GM19023 (cell line): ENCODE results near the gene TTC9C.
"Not testable (repeated sequence)": the region's sequence is repeated elsewhere in the genome, so short reads cannot be mapped to it uniquely, and the experiment has no call there.

ENCODE experiments used
- ATAC-seq: cut with Tn5 transposase; IDR thresholded peaks from one replicate; pipeline ENCODE4 v1.9.1; 2021; ENCODE audit warnings: mild to moderate bottlenecking, moderate library complexity; ENCODE audit not compliant: unreplicated experiment

TTC9C gene

DNA sequence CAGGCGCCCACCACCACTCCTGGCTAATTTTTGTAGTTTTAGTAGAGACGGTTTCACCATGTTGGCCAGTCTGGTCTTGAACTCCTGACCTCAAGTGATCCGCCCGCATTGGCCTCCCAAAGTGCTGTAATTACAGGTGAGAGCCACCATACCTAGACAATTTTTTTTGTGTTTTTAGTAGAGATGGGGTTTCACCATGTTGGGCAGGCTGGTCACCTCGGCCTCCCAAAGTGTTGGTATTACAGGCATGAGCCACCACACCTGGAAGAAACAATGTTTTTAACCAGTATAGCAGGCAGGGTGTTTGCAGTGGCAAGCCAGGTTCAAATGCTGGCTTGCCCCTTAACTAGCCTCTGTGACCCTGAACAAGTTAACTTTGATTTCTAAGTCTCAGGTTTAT is 21.6 kb downstream of the TTC9C start:
- not testable (repeated sequence) for ATAC-seq

DNA sequence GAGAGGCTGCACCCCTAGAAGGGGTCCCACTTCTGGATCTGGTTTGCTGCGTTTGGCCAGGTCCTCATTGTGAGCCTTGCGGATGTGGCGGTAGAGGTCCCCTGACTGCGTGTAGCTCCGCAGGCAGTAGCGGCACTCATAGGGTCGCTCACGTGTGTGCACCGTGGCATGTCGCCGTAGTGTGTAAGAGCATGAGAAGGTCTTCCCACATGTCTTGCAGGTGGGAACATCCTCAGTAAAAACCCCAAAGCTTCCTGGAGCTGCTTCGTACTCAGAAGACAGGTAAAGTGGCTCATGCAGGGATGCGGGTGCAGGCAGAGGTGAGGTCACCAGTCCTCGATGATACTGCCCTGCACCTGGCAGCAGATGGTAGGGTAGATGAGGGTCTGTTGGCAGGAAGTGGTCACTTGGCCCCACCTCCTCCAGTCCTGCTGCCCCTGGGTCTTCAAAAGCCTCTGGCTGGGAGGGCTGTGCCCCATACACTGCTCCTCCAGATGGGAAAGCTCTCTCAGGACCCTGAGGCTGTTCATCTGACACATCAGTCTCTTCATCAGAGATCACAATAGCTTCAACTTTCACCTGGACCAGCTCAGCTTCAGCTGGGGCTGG is 24.0 kb downstream of the TTC9C start:
- ATAC-seq: no peak

DNA sequence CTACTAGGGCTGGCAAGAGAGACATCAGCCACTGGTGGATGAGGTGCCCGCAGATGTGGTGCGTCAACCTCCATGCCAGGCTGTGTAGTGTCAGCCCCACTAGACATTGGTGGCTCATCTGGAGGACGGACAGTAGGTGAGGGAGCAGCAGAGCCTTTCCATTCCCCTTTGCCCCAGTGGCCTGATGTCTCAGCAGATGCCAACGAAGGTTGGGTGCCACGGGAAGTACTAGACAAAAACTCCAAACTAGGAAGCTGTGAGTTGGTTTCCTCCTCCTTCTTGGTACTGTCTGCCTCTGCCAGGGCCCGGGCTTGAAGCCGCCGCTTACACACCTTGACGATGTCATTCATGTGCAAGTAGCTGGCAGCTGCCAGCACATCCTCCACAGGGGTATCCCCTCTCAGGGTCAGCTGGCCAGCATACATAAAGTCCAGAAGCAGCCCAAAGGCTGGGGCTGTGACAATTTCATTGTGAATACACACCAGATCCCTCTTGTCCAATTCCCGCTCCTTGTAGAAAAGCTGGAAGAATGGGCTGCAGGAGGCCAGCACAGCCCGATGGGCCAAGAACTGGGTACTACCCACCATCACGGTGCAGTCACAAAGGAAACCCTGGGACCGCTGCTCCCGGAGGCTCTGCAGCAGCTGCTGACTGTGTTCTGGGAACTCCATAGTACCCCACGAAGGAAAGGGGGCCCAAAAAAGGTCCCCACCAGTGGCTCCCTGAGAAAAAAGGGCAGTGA is 24.9 kb downstream of the TTC9C start:
- no peak for ATAC-seq

DNA sequence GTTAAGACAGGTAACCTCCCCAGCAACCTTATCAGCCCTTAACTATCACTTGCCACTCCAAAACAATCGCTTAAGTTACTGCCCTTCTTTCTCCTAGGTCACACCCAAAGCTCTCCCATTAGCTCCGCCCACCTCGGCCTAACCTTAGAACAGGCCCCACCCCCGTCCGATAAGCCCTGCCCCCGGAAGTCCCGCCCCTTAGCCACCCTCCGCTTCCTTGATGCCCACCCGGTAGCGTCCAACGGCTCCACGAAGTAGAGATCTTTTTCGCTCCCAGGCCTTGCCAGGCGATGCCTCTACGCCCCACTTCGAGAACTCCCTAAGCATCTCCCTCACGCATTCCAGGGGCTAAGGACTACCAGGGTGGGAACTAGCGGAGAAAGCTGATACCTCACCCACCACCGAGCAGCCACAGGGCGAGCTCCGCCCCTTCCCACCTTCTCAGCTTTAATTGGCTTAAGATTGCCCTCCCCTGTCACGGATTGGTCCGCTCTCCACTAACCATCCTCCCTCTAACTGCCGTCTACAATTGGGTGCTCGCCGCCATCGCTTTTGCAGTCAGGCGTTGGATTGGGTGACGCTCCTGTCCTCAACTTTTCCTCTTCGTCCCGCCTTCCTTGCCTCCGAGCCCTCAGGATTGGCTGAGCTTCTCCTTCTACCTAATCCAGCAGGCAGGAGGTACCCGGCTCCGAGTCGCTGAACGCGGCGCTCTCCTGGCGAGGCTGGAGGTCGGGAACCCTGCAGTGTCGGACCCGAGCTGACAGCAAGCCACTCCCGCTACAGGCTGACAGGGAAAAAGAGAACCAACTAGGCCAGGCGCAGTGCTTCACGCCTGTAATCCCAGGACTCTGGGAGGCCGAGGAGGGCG is 25.7 kb downstream of the TTC9C start, which contains the start of gene ZBTB3:
TSS of gene ZBTB3 (minus strand) at position 425 of the 868 bp plus-strand sequence. CDS start 496 bp downstream, outside the sequence.
- peak; percentile 96 for ATAC-seq

DNA sequence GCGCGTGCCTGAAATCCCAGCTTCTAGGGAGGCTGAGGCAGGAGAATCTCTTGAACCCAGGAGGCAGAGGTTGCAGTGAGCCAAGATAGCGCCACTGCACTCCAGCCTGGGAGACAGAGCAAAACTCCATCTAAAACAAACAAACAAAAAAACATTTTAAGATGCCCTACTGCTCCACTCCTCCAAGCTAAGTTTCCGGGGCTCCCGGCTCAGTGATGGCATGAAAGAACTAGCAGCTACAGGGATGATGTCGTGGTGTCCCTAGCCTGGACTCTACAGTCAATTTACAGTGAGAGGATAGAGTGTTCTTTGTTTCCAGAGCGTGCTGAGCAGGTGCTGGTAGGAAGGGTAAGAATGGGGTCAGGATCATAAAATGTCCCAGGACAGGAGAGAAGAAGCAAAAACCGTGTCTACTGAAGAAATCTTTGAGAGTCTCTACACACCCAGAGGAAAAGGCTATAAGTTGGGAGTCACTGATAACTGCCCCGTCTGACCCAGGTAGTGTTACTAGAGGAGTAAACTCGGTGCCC is 26.9 kb downstream of the TTC9C start:
- ATAC-seq: no peak

DNA sequence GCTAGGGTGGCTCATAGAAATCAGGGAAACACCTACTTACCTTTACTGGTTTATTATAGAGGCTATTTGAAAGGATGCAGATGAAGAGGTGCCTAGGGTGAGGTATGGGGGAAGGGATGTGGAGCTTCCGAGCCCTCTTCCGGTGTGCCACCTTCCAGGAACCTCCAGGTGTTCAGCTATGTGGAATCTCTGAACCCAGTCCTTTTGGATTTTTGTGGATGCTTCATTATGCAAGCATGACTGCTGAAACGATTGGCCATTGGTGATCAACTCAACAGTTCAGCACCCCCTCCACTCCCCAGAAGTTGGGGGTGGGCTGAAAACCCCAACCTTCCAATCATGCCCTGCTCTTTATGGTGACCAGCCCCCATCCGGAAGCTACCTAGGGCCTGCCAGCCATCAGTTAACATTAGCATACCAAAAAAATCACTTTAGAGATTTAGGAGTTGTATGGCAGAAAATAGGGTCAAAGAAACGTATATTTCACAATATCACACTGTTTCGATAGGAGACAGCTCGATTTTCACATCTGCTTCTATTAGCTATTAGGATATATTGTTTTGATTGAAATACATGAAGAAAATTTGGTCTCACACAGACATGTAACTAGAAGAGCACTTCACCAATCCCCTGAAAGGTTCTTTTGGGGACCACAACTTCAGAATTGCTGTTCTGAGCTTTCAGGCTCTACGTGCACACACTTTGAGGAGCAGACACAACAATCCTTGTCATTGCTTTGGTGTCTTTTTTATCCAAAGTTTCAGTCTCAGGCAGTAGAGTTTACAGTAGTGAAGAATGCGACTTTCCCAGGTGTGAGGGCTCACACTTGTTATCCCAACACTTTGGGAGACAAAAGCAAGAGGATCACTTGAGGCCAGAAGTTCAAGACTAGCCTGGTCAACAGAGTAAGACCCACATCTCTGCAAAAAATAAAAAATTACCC is 29.8 kb downstream of the TTC9C start:
- ATAC-seq: no peak

GRCh38 chr11:62760867-62761227 is 32.6 kb downstream of the TTC9C start:
- not testable (repeated sequence) for ATAC-seq

DNA sequence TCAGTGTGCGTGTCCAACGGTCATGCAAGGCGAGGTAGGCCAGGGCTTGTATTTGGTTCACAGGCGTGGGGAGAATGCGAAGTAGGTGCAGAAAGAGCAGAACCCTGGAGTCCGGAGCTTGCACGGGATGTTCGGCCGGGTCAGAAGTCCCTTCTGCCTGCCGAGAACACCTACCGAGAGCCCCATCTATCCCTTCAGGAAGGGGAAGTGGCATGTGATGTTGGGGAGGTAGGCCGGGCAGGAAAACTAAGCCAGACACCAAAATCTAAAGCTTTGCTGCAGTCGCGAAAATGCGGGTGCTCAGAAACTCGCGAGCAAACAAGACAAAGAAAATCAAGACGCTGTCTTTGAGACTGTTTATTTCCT is 42.5 kb downstream of the TTC9C start:
- ATAC-seq: peak; percentile 3

GRCh38 chr11:62771144-62772021 is 43.1 kb downstream of the TTC9C start, which contains the start of gene TAF6L:
TSS of gene TAF6L (plus strand) at chr11:62771396. CDS start at chr11:62775784, 4,388 bp downstream.
- peak; percentile 86 for ATAC-seq

DNA sequence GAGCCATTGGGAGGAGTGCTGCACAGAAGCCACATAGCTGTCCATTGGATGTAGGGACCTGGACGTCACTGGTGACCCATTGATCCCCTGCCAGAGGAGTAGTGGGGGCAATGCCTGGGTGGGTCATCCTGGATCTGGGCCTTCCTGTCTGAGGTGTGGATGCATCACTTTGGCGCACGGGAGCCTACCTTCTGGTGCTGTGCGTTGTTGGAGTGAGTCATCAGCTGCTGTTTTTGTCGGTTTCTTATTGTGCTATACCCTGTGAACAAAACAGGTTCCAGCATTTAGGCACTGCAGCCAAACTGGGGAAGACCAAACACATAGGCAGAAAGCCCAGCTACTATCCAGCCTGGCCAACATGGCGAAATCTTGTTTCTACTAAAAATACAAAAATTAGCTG is 46.1 kb downstream of the TTC9C start:
- no peak for ATAC-seq

DNA sequence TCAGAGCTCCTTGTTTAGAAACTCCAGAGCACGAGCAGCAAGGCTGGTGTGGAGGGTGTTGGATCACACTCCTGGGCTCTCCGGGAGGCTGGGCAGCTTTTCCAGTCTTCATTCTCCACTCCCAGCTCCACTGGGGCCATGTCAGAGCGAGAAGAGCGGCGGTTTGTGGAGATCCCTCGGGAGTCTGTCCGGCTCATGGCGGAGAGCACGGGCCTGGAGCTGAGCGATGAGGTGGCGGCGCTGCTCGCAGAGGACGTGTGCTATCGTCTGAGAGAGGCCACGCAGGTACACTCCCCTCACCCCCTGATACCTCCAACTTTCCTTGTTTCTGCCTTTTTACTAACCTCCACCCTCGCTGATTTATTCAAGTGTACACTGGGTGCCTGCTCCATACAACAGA is 47.4 kb downstream of the TTC9C start:
- ATAC-seq: no peak

DNA sequence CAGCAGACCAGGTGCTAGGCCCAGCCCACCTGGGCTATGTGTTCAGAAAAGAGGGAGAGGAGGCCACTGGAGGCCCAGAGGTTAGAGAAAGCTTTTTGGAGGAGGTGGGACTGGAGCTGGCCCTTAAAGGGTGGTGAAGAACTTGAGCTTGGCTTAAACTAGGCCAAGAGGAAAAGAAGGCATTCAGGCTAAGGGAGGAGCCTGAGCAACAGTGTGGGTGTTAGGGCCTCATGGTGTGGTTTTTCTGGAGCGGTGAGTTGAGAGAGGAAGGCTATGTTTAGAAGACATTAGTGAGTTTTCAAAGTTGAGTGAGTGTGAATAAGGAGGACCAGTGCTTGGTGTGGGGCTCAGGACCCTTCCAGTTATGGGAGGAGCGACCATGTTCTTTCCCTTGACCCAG is 49.1 kb downstream of the TTC9C start:
- no peak for ATAC-seq

GRCh38 chr11:62778441-62778840 is 50.2 kb downstream of the TTC9C start:
- no peak for ATAC-seq

DNA sequence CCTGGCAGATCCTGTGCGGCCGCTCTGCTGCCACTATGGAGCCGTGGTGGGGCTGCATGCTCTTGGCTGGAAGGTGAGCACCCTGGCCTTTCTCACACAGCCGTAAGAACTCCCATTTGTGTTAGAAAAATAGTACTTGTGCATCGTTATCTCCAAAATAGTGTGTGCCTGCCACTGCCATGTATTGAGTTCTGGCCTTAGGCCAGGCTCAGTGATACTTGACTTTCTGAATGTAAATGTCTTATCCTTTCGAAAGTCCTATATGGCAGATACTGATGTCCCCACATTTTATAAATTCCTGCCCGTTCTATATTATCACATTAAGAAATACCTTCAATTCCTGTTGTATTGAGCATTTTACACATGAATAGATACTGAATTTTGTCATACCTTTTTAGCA is 54.5 kb downstream of the TTC9C start:
- ATAC-seq: no peak

GRCh38 chr11:62786318-62787004 is 58.2 kb downstream of the TTC9C start:
- ATAC-seq: peak; percentile 70

- ATAC-seq: peak; percentile 69
Observed at GRCh38 chr11:62787005-62787759, 58.9 kb downstream of the TTC9C start, which contains the start of gene TMEM179B. TSS of gene TMEM179B (plus strand) at chr11:62787402. CDS start at chr11:62787432, 30 bp downstream.
